Endothelial cell of umbilical vein (primary cell): ENCODE results near the gene PKNOX2. TPM values are rescaled to one million over a fixed set of nuclear protein-coding genes. Genes with fewer than 3 reads are reported as not detected.

Experiments used
- BruUV-seq: library from RNA; stranded (reverse); fragments of 400-500 nt; replicated peaks from 2 replicates; lab custom pipeline; 2021; lab: Mats Ljungman, UMichigan
- CTCF ChIA-PET: fragments of 300-600, 350-600 bp; sonication (Branson Sonifier 250); formaldehyde crosslinking; loops from one replicate; lab custom pipeline; 2021; ENCODE audit warnings: antibody characterized with exemption, inconsistent platforms; lab: Charles Lee
- POLR2A ChIA-PET: fragments of 300-600, 350-600 bp; sonication (Branson Sonifier 250); formaldehyde crosslinking; loops from one replicate; lab custom pipeline; 2021; ENCODE audit warnings: antibody characterized with exemption, inconsistent platforms; lab: Charles Lee
- DNase-seq: peaks from one replicate; pipeline ENCODE4 v3.0.0-alpha.2; 2011; ENCODE audit warnings: low read depth, low spot score
- FAIRE-seq: peaks from 2 replicates; lab custom pipeline; 2011; peaks lifted over from hg19 to GRCh38; lab: Jason Lieb, UNC
- H2AFZ ChIP-seq: 2 replicates; pipeline ENCODE4 v1.6.0; 2012; ENCODE audit warnings: low read depth, low read length, control low read depth, inconsistent platforms
- H3K27ac ChIP-seq: 2 replicates; pipeline ENCODE4 v1.5.1; 2011; ENCODE audit warnings: low read depth, mild to moderate bottlenecking, control low read depth, low read length, moderate library complexity; ENCODE audit not compliant: insufficient read depth
- H3K27me3 ChIP-seq, 2 experiments: 2 replicates each; pipeline versions ENCODE4 v1.6.0 to v1.6.1; 2011; ENCODE audit warnings: low read length in 2 of 2, mixed read lengths in 1 of 2; ENCODE audit not compliant: control insufficient read depth in 2 of 2, insufficient read depth in 2 of 2
- H3K36me3 ChIP-seq, 2 experiments: 2 replicates in 1 of 2; 3 replicates in 1 of 2; pipeline ENCODE4 v1.5.1; 2011; ENCODE audit warnings: low read length in 2 of 2, mild to moderate bottlenecking in 1 of 2, moderate library complexity in 1 of 2; ENCODE audit not compliant: control insufficient read depth in 2 of 2, insufficient read depth in 2 of 2; ENCODE audit errors: extremely low read depth in 1 of 2
- H3K4me1 ChIP-seq: 3 replicates; pipeline ENCODE4 v1.5.1; 2011; ENCODE audit warnings: mild to moderate bottlenecking, low read length; ENCODE audit not compliant: control insufficient read depth, insufficient read depth; ENCODE audit errors: extremely low read depth
- H3K4me2 ChIP-seq: 2 replicates; pipeline ENCODE4 v1.6.1; 2011; ENCODE audit warnings: low read length, control low read depth, mixed read lengths; ENCODE audit not compliant: insufficient read depth
- H3K4me3 ChIP-seq, 3 experiments: fragments of 200-600 bp in 1 of 3; sonication (generic), shearing (Covaris generic) in 1 of 3; replicated peaks in 1 of 3; 2 replicates each; pipeline ENCODE4 v1.5.1; 2011 to 2016; ENCODE audit warnings: control low read depth in 3 of 3, low read length in 3 of 3, mild to moderate bottlenecking in 2 of 3, inconsistent platforms in 1 of 3, low read depth in 1 of 3, moderate library complexity in 1 of 3; ENCODE audit not compliant: insufficient read depth in 1 of 3
- H3K79me2 ChIP-seq: 2 replicates; pipeline ENCODE4 v1.6.0; 2012; ENCODE audit warnings: low read length, inconsistent platforms; ENCODE audit not compliant: control insufficient read depth, insufficient read depth
- H3K9ac ChIP-seq: replicated peaks from 2 replicates; pipeline ENCODE3; 2011; ENCODE audit warnings: low read length, control low read depth; ENCODE audit not compliant: insufficient read depth; ENCODE audit errors: extremely low read depth
- H3K9me1 ChIP-seq: replicated peaks from 3 replicates; pipeline ENCODE4 v1.6.0; 2011; ENCODE audit warnings: mild to moderate bottlenecking, low read length; ENCODE audit not compliant: control insufficient read depth, insufficient read depth; ENCODE audit errors: extremely low read depth
- H3K9me3 ChIP-seq: replicated peaks from 2 replicates; pipeline ENCODE4 v1.5.1; 2012; ENCODE audit warnings: low read length, inconsistent platforms; ENCODE audit not compliant: control insufficient read depth, insufficient read depth
- H4K20me1 ChIP-seq: replicated peaks from 2 replicates; pipeline ENCODE3; 2011; ENCODE audit warnings: mild to moderate bottlenecking, low read length; ENCODE audit not compliant: control insufficient read depth, insufficient read depth; ENCODE audit errors: extremely low read depth
- EZH2 ChIP-seq: IDR thresholded peaks from 2 replicates; pipeline ENCODE4 v1.6.1; 2012; ENCODE audit warnings: borderline replicate concordance, low read depth, mild to moderate bottlenecking, moderate library complexity, low read length, inconsistent platforms; ENCODE audit not compliant: severe bottlenecking
- FOS ChIP-seq: IDR thresholded peaks from 2 replicates; pipeline ENCODE4 v1.6.1; 2011; ENCODE audit warnings: mild to moderate bottlenecking, low read length, moderate library complexity, borderline replicate concordance; ENCODE audit not compliant: insufficient read depth
- GATA2 ChIP-seq: IDR thresholded peaks from 2 replicates; pipeline ENCODE4 v1.7.0; 2011; ENCODE audit warnings: low read depth, mild to moderate bottlenecking, moderate library complexity, mixed read lengths, low read length; ENCODE audit not compliant: insufficient read length, insufficient read depth
- JUN ChIP-seq: IDR thresholded peaks from 2 replicates; pipeline ENCODE4 v1.6.1; 2011; ENCODE audit warnings: borderline replicate concordance, low read depth; ENCODE audit not compliant: insufficient read length, insufficient read depth
- MYC ChIP-seq: IDR thresholded peaks from one replicate; pipeline ENCODE4 v1.6.1; 2011; ENCODE audit warnings: mild to moderate bottlenecking, low read depth, low read length
- POLR2A ChIP-seq: IDR thresholded peaks from 2 replicates; pipeline ENCODE4 v1.6.1; 2012; ENCODE audit warnings: low read depth, mild to moderate bottlenecking, control low read depth, low read length
- POLR2AphosphoS5 ChIP-seq: IDR thresholded peaks from 2 replicates; pipeline ENCODE4 v1.6.1; 2012; ENCODE audit warnings: low read depth, mild to moderate bottlenecking, control low read depth, low read length, moderate library complexity; ENCODE audit not compliant: insufficient read depth
- dilution Hi-C: fragments of 300-500 bp; cut with MboI; formaldehyde crosslinking; loops from one replicate; pipeline ENCODE4 v1.15.0; 2019; ENCODE audit warnings: low sequenced_read_pairs; ENCODE audit not compliant: extremely low pct_ligation_motif_present
- intact Hi-C: fragments of 100-400 bp; cut with micrococcal nuclease; formaldehyde crosslinking; loops from one replicate; pipeline ENCODE4 v1.10.0; 2022
- polyA plus RNA-seq, 4 experiments: library from polyadenylated mRNA; depleted of rRNA in 3 of 4; stranded (reverse) in 3 of 4; unstranded in 1 of 4; fragments of >200 nt; gene quantifications; 2 replicates each; pipeline versions ENCODE4 v1.2.1 to v1.2.3, GENCODE V29; 2011 to 2012; ENCODE audit warnings: missing spikeins in 1 of 4
- total RNA-seq: library from RNA; stranded (reverse); gene quantifications from 2 replicates; pipeline ENCODE4 v1.2.3, GENCODE V29; 2021
- TF ChIP-seq, protein P1 (sequence below): IDR thresholded peaks from 2 replicates; pipeline ENCODE4 v1.6.1; 2011; ENCODE audit not compliant: insufficient read depth, insufficient read length
- TF ChIP-seq, protein P2 (sequence below), 2 donors: IDR thresholded peaks; 1 replicate in 1 of 2; 2 replicates in 1 of 2; pipeline ENCODE4 v1.5.1; 2011; ENCODE audit warnings: low read length in 2 of 2, mild to moderate bottlenecking in 2 of 2, moderate library complexity in 2 of 2, control low read depth in 1 of 2, inconsistent platforms in 1 of 2, low read depth in 1 of 2; ENCODE audit not compliant: insufficient read depth in 1 of 2; ENCODE audit errors: extremely low read depth in 1 of 2

PKNOX2 gene
- total and polyA plus RNA-seq, 2 donors (not counting 3 experiments of a cell fraction or from before 2014, with no cell fraction given): 0.11 to 0.91 TPM

DNA sequence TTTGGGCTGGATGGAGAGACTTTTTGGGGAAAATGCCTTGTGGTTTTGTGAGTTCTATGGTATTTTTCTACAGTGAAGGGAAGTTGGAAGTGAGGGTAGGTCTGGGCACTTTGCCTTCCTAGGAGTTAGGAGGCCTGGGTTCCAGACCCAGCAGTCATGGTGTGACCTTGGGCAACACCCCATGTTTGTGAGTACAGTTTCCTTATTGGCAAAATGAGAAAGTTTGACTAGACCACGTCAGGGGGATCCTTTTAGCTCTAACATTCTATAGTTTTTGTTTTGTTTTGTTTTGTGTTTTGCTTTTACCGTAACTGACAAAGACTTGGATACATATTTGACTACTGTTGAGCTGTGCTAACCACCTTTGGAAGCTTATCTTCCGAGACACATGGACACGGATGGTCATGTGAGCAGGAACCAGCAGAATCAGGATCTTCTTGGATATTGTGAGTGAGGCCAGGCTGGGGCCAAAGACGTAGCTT is 109.0 kb downstream of the PKNOX2 start:
- no peak overlapping the region for H3K4me2 ChIP-seq
- dilution Hi-C loops (no loop called here), intact Hi-C loops (no loop called here)
- H3K4me3 ChIP-seq: no peak overlapping the region
- no peaks in the 10 kb centered on the region for H3K9me1 ChIP-seq
- CTCF ChIA-PET: interaction anchor here (1.1 kb wide), 1 partner anchor 72 kb away, joined by 5 read pairs; no protein-coding TSS in a partner anchor
- no peak overlapping the region for H3K27ac ChIP-seq
- no peak overlapping the region for H2AFZ ChIP-seq
- POLR2A ChIA-PET: no interaction called here
- no peak overlapping the region for H3K9ac ChIP-seq
- TF ChIP-seq POLR2AphosphoS5: no peak
- TF ChIP-seq EZH2: no peak
- no peak for TF ChIP-seq POLR2A
- TF ChIP-seq JUN: no peak
- TF ChIP-seq FOS: no peak
- TF ChIP-seq, protein P1, sequence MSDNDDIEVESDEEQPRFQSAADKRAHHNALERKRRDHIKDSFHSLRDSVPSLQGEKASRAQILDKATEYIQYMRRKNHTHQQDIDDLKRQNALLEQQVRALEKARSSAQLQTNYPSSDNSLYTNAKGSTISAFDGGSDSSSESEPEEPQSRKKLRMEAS: no peak
- no peak for TF ChIP-seq MYC
- no peak for TF ChIP-seq GATA2
- TF ChIP-seq, protein P2, sequence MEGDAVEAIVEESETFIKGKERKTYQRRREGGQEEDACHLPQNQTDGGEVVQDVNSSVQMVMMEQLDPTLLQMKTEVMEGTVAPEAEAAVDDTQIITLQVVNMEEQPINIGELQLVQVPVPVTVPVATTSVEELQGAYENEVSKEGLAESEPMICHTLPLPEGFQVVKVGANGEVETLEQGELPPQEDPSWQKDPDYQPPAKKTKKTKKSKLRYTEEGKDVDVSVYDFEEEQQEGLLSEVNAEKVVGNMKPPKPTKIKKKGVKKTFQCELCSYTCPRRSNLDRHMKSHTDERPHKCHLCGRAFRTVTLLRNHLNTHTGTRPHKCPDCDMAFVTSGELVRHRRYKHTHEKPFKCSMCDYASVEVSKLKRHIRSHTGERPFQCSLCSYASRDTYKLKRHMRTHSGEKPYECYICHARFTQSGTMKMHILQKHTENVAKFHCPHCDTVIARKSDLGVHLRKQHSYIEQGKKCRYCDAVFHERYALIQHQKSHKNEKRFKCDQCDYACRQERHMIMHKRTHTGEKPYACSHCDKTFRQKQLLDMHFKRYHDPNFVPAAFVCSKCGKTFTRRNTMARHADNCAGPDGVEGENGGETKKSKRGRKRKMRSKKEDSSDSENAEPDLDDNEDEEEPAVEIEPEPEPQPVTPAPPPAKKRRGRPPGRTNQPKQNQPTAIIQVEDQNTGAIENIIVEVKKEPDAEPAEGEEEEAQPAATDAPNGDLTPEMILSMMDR (IDR thresholded peaks at IDR 0.05; ENCODE audit: extremely low read depth in 1 of 2, insufficient read depth in 1 of 2, low read depth in 1 of 2, low read length in 2 of 2): no peak
- no TSS peak for BruUV-seq
- no peaks in the 10 kb centered on the region for H3K36me3 ChIP-seq
- H3K79me2 ChIP-seq: no peaks in the 10 kb centered on the region
- no peaks in the 10 kb centered on the region for H3K4me1 ChIP-seq
- H3K27me3 ChIP-seq: peaks cover 8 to 13% of the 10 kb centered on the region in 2 experiments
- H4K20me1 ChIP-seq: no peaks in the 10 kb centered on the region
- no peaks in the 10 kb centered on the region for H3K9me3 ChIP-seq
- FAIRE-seq (no peak), DNase-seq (no peak)
